GM12874 (cell line): ENCODE data around the gene C6orf132.

ENCODE experiments used
- CTCF ChIP-seq: IDR thresholded peaks from 2 replicates; pipeline ENCODE4 v1.5.1; 2011; ENCODE audit warnings: low read depth, mild to moderate bottlenecking, control low read depth, low read length, moderate library complexity; ENCODE audit not compliant: insufficient read depth

The C6orf132 gene

GRCh38 chr6:42105709-42106108 lies 36.7 kb downstream of the C6orf132 start:
- no peak for TF ChIP-seq CTCF

- TF ChIP-seq CTCF, result no peak
Measured at GRCh38 chr6:42105156-42105648, 37.2 kb downstream of the C6orf132 start.

GRCh38 chr6:42104804-42105125 lies 37.7 kb downstream of the C6orf132 start:
- no peak for TF ChIP-seq CTCF

- peak; percentile 93 for TF ChIP-seq CTCF
Measured at GRCh38 chr6:42104095-42104803, 38.2 kb downstream of the C6orf132 start.

GRCh38 chr6:42103753-42104094 lies 38.7 kb downstream of the C6orf132 start:
- no peak for TF ChIP-seq CTCF

GRCh38 chr6:42103216-42103615 lies 39.2 kb downstream of the C6orf132 start:
- no peak for TF ChIP-seq CTCF

- no peak for TF ChIP-seq CTCF
Measured at GRCh38 chr6:42101186-42101657, 41.2 kb downstream of the C6orf132 start.
